Measurements from ENCODE around the gene DIAPH3.

DIAPH3 gene

DNA sequence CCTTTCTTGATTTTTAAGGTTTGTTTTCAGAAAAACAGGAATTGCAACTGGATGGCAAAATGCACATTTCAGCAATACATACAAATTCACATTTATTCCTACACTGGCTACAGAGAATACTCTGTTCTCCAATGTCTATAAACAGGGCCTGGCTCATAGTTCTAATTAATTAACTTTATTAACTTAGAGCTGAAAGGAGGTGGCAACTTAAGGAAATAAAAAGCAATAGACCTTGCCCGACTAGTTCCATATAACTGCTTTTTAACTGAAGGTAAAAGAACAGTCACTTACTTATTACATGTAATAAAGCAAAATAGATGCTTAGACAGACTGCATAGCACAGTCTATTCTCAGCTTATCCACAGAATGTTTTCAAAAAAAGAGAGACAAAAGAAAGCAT, 498.5 kb downstream of the DIAPH3 start:
- no peak for DNase-seq

DNA sequence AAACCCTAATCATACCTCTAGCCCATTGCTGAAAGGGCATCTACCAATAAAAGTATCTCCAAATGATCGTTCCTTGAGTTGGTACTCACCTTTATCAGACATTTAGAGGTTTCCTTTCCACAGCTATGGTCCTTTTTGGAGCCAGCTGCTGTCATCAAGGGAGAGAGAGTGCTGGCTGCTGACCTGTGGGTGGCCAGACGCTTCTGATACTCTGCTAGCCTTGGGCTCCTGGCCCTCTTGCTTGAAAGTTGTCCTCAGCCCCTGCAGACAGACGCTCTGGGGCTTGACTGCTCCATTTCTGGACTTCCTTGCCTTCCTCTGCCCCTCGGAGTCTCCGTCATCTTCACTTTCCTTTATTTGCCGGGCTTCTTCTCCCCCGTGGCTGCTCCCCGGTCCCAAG, 499.1 kb downstream of the DIAPH3 start:
- no peak for DNase-seq

DNA sequence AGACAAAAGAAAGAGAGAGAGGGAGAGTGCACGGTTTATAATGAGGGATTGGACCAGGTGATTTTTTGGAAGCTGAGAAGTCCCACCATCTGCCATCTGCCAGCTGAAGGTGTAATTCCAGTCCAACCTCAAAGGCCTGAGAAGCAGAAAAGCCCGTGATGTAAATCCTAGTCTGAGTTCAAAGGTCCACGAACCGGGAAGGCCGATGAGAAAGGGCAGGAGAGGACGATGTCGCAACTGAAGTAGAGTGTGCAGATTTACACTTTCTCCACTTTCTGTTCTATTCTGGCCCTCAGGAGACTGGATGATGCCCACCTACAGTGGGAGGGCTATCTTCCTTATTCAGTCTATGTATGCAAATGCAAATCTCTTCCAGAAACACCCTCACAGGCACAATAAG, 500.0 kb downstream of the DIAPH3 start:
- DNase-seq: no peak

DNA sequence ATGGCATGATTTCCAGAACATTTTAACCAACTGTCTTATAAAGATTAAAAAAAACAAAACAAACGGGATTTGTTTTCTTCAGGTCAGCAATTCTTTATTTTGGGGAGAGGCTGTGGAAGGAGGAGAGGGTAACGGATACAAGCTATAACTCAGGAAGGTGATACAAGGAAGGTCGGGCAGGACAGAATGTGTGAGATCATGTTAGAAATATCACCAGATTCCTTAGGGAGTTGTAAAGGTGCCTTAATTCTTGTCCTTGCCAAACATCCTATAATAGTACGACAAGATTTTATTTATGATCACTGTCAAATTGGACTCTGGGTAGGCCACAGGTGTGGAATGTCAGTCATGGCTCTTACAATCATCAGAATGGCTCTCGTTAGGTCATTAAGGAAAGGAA, 503.1 kb downstream of the DIAPH3 start:
- DNase-seq: no peak

DNA sequence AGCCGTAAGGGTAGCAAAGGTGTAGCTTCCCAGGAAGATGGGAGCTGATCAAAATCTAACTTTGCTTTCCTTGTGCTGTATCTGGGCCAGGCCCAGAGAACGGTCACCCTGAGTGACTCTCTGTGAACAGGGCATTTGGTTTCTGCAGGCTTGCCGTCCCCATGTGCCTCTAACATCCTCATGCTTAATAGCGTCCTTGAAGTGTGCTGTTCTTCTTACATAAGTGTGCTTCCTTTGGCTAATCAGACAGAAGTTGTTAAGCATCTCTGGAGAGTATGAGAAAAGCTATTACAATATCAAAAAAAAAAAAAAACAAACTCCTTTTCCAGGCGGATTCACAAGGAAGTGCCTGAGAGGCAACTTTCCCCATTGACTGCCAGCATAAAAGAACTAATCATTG, 503.7 kb downstream of the DIAPH3 start:
- DNase-seq: no peak

DNA sequence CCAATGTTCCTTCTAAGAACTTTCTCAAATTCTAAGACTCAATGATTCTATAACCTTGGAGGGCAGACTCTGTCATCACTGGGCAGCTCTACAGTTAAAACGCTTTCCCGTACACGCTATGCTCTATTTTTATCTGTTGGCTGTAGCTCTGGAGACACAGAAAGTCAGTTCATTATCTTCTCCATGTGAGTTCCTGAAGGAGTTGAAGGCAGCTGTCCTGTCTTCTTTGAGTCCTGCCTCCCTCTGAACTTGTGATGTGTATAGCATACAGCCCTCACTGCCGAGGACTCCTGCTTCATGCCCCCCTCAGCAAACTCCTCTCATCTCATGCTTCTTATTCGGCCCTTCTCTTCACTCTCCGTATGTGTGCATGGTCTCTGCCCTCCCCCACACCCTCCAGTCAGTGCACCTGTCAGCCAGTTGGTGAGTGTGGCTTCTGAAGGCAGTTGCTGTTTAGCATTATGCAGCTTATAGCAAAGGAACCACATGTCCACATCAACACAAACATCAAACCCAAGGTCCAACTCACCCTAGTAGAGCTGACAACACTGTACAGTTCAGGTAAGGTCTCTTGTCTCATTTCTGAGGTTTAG, 504.9 kb downstream of the DIAPH3 start:
- DNase-seq: no peak

DNA sequence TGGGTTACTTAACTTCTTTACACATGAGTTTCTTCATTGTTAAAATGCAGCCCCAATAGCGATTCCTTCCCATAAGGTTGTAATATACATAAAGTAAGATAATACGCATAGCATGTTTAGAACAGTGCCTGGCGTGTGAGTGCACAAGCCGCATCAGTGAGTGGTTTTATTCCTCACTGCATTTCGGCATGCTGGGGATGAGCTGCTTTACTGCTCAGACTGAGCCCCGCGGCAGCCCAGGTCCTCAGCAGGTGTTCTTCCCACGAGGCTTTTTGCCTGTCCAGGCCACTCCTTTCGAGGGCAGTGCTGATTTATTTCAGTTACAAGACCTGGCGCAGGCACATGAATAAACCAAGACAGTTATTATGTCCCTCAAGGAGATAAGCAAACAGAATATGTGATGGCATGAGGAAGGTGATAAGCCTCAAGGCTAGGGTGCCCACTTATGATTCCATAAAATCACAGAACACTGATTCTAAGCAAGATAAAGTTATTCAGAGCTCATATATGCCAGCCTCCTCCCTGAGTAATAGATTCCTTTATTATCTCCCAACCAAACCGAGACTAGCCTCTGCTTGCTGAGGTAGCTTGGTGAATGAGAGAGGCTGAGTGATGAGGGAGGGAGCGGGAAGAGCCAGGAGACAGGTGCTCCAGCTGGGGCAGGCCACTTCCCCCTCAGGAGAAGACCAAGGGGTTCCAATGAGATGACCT, 505.5 kb downstream of the DIAPH3 start:
- no peak for DNase-seq

DNA sequence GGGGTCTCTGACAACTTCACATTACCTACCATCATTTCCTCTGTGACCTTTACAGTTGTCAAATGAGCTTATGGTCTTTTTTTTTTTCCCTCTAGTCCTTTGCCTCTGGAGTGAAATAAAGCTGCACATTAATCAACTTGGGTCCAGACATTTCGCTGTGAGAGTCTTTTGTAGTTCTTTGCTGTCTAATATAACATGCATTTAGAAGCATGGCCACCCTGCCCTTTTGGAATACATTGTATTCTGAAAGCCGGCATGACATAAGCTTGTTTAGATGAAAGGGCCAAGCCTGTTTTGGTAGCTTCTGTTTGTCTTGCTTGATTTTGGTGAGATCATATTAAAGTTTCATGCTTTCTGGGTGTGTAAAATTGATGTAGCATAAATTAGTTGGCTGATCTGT, 509.8 kb downstream of the DIAPH3 start:
- no peak for DNase-seq

DNA sequence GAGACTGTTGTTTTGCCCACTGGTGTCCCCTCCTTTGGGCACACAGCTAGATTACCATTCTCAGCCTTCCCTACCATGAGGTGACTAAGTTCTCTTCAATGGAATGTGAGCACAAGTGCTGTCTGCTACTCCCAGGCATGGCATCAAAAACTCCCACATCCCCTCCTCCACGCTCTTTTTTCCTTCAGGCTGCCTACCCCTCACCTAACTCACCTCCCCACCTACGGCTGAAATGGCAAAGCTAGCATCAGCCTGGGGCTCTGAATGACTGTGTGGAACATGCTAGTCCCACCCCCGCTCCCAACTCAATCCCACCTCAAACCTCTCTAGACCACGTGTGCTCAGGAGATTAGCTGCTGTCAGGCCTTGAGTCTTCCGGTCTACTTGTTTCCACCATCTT, 512.2 kb downstream of the DIAPH3 start:
- no peak for DNase-seq

DNA sequence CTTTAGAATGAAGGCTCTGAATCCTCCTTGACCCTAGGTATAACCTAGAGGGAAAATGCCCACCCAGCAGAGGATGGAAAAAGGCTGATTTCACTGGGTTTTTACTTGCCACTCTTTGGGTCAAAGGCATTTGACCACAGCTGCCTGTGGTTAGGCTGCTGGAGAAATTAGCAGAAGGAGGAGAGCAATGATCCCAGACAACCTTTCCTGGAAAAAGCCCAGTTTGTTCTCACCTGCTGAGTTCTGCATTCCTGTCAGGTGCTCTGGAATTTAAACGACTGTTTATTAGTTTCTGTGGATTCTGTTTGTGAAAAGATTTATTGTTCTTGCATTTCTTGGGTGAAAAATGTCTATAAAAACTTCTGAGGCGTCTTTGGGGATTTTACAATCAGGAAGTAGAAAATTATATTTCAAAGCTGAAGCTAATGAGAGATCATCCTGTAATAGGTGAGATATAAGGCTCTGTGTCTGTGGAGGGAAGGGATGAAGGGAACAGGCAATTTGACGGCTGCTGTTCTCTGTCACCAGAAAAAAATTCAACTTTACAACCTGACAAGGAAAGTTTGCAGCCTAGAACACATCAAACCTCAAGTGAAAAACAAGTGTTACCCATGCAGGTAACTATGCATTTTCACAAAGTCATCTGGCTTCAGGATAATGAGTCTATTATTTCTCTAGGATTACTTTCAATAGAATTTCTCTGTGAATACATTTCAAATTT, 519.7 kb downstream of the DIAPH3 start:
- DNase-seq: no peak

DNA sequence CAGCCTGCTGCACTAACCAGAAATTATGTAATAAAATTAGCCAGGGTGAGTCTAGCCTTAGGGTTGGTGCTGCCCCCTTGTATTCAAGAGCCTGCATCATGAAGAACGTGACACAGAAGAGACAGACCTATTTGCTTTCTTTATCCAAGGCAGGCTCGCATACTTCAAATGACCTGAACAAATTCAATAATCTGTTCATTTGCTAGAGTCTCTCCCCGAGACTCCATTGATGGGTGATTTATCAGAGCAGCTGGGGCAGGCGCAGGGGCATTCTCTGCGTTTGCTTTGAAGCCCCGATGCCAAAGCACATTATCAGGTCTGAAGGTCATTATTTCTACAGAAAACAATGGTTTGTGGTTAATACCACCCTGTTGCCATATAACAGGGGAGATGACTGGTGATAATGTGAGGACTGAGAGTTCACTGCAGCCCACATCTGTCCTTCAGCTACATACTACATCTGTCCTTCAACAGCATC, 520.3 kb downstream of the DIAPH3 start:
- no peak for DNase-seq

DNA sequence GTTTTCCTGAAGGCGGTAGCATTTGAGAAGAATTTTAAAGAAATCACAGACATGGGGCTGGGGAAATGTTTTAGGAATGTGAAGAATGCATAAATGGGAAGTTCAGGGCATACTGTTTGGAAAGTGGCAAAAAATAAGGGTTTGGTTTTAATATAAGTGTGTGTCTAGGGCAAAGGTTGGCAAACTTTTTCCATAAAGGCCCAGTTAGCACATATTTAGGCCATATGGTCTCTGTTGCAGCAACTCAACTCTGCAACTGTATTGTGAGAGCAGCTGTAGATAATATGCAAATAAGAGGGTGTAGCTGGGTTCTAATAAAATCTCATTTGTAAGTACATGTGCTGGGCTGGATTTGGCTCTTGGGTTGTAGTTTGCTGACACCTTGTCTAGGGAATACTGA, 521.9 kb downstream of the DIAPH3 start:
- no peak for DNase-seq

DNA sequence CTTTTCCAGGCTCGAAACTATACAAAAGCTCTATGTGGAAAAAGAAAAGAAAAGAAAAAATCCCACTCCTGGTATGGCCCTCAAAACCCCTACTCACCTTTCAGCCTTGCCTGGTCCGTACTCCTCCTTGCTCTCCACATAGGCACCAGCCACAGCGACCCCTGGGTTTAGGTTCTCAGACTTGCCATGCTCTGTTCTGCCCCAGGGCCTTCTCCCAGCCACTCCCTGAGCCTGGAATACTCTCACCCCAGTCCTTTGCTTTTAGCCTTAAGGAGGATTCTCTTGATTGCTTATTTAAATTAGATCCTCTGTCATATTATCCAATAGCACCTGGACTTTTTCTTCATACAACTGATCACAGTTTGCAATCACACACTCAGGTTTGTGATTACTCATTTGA, 522.5 kb downstream of the DIAPH3 start:
- no peak for DNase-seq

DNA sequence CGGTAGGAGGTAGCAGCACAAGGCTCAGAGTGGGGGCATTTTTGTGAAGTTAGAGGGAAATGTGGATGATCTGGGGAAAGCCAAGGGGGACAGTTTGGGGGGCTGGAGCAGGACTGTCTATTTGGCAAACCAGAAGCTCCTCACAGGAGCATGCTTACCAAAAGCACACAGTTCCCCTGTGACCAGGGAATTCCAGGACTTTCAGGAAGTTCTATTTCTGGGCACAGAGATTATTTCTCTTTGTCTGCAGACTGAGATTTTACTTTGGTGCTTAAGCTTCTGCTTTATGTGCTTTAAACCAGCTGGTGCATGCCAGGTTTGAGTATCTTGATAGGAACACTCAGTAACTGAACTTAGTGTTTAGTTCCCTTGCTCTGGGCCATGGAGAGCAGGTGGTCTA, 525.3 kb downstream of the DIAPH3 start:
- DNase-seq: no peak

DNA sequence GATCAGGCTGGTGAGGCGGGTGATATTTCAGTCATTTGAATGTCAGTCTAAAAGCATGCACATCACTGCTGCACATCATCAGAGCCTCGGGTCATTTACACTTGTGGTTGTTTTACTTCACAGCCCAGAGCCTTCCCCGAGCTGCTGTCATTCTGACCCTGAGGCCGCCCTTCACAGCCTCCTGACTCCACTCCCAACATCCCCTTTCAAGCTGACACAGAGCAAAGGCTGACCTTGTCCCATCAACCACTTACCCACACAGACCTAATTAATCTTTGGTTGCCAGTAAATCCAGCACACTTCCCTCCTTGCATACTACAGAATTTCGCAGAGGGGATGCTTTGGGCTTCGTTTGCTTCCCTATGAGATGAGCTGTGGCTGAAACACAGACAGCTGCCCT, 528.1 kb downstream of the DIAPH3 start:
- no peak for DNase-seq

DNA sequence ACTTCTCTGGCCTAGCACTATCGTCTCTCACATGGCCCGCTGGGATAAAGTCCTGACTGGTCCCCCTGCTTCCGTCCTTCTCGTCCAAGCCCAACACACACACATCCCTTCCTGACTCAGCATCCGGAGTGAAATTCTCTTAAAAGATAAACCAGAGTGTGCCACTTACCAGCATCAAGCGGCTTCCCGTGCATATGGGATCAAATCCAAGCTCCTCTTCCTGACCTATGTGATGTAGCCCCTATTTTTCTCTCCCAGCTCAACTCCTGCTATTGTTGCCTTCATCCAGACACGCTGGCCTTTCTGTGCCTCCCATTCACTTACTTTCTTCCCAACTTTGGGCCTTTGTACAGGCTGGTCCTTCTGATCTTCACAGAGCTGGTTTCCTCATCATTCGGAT, 530.4 kb downstream of the DIAPH3 start:
- DNase-seq: no peak

DNA sequence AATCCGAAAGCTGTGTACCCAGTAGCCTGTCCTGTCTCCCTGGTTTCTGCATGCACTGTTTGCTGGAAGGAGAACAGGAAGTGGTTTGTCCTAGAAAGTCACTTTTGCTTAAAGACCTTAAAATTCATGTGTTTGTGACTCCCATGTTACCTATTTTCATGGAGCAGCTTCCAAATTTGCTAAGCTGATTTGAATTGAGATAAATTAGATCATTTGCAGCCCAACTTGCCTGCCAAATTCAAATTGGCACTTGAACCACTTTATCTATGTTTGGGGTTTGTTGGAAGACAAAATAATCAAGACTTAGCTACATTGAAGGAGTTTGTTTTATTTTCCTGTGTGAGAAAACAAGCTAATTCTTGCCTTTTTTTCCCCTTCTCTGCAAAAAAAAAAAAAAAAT, 532.5 kb downstream of the DIAPH3 start:
- no peak for DNase-seq

DNA sequence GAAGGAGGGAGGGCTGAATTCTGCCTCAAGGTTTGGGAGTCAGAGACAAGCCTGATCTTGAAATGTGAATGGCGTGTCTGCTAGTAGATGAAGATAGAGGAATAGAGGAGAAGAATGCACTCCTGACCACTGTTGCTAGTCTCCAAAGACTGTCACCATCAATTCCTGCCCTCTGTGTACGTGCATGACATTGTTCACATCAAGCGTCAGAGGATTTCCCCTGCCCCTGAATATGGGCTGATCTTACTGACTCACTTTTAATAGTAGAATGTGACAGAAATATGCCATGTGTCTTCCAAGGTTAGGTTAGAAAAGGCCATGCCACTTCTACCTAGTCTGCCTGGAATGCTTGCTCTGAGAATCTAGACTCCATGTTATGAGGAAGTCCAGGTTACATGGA, 538.6 kb downstream of the DIAPH3 start:
- no peak for DNase-seq

DNA sequence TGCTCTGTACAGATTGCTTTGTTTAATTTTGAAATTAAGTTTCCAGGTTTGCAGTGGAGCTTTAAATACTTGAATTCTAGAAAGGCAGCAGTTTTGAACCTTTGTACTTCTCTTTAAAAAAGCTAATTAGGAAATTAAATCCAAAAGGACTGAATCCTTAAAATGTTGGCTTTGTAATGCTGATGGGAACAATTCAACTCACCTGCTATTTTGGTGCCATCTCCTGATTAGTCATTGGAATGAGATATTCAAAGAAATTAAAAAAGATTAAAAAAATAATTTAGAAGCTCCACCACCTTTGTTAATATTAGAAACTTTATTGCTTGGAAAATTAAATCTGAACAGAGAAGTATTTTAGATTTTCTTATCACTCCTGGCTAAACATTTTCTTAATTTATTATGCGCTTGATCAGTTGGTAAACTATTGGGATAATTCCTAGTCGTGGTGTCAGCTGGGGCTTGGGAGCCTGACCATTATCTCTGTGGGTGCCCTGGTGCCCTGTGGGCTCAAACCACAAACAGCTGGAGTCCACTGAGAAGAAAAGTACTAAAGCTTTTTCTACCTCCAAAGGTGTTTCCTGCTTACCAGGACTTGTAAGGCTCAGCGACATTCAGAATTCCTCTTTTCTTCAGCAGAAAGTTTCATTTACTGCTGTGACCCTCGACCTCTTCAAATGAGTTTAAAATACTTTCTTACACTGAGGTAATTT, 540.4 kb downstream of the DIAPH3 start:
- DNase-seq: no peak

DNA sequence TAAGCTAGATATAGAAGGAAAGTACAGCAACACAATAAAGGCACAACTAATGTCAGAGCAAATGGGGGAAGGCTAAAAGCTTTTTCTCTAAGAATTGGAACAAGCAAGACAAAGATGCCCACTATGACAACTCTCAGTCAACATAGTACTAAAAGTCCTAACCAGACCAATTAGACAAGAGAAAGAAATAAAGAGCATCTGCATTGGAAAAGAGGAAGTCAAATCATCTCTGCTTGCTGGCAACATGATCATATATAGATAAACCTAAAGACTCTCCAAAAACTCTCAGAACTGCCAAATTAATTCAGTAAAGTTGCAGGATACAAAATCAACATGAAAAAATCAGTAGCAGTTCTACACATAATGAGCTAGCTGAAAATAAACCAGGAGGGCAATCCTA, 542.0 kb downstream of the DIAPH3 start:
- DNase-seq: no peak

Measured in activated CD4-positive, alpha-beta T cell treated with anti-CD3 and anti-CD28 coated beads, Interleukin-2, Interleukin-6, amounts not matched to agents 100 ng/mL and 50 ng/mL, durations not matched to agents 16 hours and 8 hours (primary cell).